ENCODE results near the gene GRPEL2. TPM values are rescaled to one million over a fixed set of nuclear protein-coding genes. Genes with fewer than 3 reads are reported as not detected.

GRPEL2 gene
- total RNA-seq, 3 donors from 2014 or later: 9.9 to 15.2 (median 11.1) TPM

DNA sequence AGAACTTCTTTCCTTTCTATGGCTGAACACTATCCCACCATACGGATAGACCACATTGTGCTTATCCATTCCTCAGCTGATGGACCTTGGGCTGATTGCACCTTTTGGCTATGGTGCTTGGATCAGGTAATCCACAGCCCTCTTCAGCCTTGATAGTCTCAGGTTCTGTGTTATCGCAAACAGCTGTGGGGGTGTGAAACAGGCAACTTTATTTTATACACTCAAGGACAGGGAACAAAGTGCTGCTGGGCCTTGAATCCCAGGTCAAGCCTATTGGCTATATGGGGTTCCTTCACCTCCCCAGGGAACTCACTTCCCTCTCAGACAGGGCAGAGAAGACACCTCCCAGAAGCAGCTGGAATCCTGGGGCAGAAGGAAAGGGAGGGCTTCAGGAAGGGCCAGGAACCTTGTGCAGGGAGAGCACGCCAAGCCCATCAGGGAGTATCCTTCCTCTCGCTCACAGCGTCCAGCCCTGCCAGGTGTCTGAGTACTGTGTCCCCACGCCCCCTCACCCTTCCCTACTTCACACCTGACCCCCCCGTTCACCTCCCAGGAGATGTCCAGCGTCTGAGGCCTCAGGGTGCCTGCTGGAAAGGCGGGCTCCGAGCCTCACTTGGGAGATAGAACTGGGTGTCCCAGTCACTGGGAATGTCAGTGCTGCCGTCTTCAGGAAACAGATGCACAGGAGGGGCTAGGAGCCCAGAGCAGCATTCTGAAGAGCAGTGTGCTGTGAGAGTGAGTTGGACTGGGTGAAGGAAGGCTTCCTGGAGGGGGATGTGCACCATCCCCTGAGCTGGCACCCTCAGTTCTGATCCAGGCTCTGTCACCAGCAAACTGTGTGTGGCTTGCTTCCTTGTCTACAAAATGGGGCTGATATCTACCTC, 40.9 kb upstream of the GRPEL2 start:
- Histone ChIP-seq H3K9me3 (no peaks in the 10 kb centered on the region), H3K36me3 (ENCODE audit: low read depth) (no peaks in the 10 kb centered on the region), H3K4me3 (no peak overlapping the region), H3K4me1 (ENCODE audit: low read depth) (no peaks in the 10 kb centered on the region)
- ATAC-seq (no peak), DNase-seq (no peak)
- TF ChIP-seq, protein P1, sequence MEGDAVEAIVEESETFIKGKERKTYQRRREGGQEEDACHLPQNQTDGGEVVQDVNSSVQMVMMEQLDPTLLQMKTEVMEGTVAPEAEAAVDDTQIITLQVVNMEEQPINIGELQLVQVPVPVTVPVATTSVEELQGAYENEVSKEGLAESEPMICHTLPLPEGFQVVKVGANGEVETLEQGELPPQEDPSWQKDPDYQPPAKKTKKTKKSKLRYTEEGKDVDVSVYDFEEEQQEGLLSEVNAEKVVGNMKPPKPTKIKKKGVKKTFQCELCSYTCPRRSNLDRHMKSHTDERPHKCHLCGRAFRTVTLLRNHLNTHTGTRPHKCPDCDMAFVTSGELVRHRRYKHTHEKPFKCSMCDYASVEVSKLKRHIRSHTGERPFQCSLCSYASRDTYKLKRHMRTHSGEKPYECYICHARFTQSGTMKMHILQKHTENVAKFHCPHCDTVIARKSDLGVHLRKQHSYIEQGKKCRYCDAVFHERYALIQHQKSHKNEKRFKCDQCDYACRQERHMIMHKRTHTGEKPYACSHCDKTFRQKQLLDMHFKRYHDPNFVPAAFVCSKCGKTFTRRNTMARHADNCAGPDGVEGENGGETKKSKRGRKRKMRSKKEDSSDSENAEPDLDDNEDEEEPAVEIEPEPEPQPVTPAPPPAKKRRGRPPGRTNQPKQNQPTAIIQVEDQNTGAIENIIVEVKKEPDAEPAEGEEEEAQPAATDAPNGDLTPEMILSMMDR (IDR thresholded peaks at IDR 0.05): no peak
- intact Hi-C loops (cut with DNase I, micrococcal nuclease): no loop called here

DNA sequence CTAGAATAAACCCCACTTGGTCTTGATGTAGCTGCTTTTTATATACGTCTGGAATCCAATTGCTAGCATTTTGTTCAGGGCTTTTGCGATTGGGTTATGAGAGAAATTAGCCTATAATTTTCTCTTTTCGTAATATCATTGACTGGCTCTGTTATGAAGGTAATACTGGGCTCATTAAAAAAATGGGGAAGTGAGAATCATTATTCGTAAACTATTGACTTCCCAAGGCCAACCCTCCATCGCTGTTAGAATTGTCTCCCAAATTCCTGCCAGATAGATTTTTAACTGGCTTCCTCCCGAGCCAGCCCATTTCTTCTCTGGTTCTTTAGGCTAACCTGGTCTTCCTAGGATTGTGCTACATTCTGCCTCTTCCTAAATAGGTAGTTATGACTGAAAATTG, 35.9 kb upstream of the GRPEL2 start:
- intact Hi-C loops (cut with DNase I, micrococcal nuclease): no loop called here
- no peak for DNase-seq
- H3K9me3 ChIP-seq: no peaks in the 10 kb centered on the region
- no peaks in the 10 kb centered on the region for H3K36me3 ChIP-seq (ENCODE audit: low read depth)
- ATAC-seq: no peak
- TF ChIP-seq, protein P1 (IDR thresholded peaks at IDR 0.05): no peak
- H3K4me3 ChIP-seq: no peak overlapping the region
- H3K4me1 ChIP-seq (ENCODE audit: low read depth): no peaks in the 10 kb centered on the region

DNA sequence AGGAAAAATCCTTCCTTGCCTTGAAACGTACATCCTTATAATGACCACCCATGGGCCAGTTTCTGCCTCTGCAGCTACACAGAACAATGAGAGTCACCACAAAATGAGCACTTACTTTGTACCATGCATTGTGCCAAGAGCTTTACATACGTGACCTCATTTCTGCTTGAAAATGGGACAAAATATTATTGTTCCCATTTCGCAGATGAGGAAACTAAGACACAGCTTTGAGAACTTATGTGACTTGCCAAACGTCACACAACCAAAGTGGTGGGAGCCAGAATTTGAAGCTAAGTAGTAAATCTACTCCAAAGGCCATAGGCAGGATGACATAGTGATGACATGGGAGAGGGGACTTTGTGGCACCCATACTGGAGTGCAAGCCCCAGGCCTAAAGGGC, 34.8 kb upstream of the GRPEL2 start:
- DNase-seq: no peak
- Histone ChIP-seq H3K9me3 (no peaks in the 10 kb centered on the region), H3K36me3 (ENCODE audit: low read depth) (no peaks in the 10 kb centered on the region), H3K4me3 (no peak overlapping the region), H3K4me1 (ENCODE audit: low read depth) (no peaks in the 10 kb centered on the region)
- TF ChIP-seq, protein P1 (IDR thresholded peaks at IDR 0.05): no peak
- intact Hi-C loops (cut with DNase I, micrococcal nuclease): loop anchor here in 1 of 2 donors (10.0 kb wide), 1 partner anchor 124 kb away; no protein-coding TSS in a partner anchor
- ATAC-seq: no peak

DNA sequence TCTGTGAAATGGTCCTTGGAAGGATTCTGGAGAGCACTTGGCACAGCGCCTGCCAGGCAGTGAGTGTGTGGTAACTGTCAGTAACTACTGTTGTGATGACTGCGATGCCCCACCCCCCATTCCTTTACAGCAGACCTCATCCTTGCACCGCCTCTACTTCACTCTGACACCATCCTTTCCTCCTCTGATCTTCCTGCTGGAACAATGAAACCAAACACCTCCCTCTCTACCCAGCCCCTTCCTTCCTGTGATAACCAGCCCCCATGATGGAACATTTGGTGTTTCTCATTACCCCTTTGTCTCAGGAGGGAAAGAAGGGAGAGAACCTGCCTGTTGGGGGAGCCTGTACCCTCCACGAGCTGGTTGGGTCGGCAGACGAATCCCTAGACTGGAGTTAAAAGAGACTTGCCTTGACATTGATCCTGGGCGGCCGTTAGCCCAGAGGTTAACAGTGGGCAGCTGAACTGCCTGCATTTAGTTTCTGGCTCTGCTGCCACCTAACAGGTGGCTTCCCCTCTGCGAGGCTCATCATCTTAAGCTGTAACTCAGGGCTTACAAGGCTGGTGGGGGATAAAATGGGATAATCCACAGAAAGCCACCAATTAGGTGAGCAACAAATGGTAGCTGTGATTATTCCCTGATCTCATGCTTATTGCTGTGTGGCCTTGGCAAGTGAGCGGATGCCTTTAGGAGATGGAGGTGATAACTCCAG, 34.2 kb upstream of the GRPEL2 start:
- Histone ChIP-seq H3K4me1 (ENCODE audit: low read depth) (no peaks in the 10 kb centered on the region), H3K36me3 (ENCODE audit: low read depth) (no peaks in the 10 kb centered on the region), H3K9me3 (no peaks in the 10 kb centered on the region), H3K4me3 (no peak overlapping the region)
- DNase-seq (no peak), ATAC-seq (no peak)
- intact Hi-C loops (cut with DNase I, micrococcal nuclease): loop anchor here in 1 of 2 donors (10.0 kb wide), 1 partner anchor 124 kb away; no protein-coding TSS in a partner anchor
- TF ChIP-seq, protein P1 (IDR thresholded peaks at IDR 0.05): no peak

DNA sequence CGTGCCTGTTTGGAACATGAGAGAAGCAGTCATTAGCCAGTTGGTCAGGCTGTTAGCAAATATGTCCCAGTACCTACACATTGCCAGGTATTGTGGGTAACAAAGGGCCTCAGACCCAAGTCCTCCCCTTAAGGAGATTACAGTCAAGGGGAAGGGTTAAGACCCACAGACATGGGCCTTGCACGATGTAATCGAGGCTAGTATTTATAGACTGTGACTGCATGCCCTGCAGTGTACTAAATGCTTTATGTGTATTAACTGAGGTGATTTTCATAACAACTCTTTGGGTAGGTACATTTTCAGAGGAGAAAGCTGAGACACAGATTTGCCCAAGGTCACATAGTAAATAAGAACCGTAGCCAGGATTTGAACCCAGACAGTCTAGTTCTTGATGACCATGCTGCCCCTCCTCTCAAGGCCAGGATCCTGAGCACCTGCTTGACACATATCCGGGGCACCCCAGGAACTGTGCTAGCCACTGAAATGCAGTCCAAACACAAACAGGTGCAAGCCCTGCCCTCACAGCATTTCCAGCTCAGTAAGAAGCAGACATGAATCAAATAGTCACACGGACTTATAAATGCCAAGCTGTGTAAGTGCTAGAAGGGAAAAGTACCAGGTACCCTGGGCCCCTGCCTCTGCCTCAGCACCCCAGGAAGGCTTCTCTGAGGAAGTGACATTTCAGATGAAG, 32.0 kb upstream of the GRPEL2 start:
- ATAC-seq: no peak
- TF ChIP-seq, protein P1 (IDR thresholded peaks at IDR 0.05): no peak
- intact Hi-C loops (cut with DNase I, micrococcal nuclease): loop anchor here in 1 of 2 donors (10.0 kb wide), 1 partner anchor 122 kb away; no protein-coding TSS in a partner anchor
- Histone ChIP-seq H3K4me3 (no peak overlapping the region), H3K36me3 (ENCODE audit: low read depth) (no peaks in the 10 kb centered on the region), H3K4me1 (ENCODE audit: low read depth) (no peaks in the 10 kb centered on the region), H3K9me3 (no peaks in the 10 kb centered on the region)
- no peak for DNase-seq
